Esophagus (tissue), 2 donors: Measurements from ENCODE around the gene CKAP5. TPM values are rescaled to one million over a fixed set of nuclear protein-coding genes. Genes with fewer than 3 reads are reported as not detected.

Source experiments
- H3K27ac ChIP-seq, 2 donors: one replicate each; pipeline ENCODE4 v1.5.1; 2013; ENCODE audit warnings: low read depth in 2 of 2, mild to moderate bottlenecking in 2 of 2, inconsistent platforms in 1 of 2, low read length in 1 of 2, moderate library complexity in 1 of 2
- H3K27me3 ChIP-seq, 2 donors: one replicate each; pipeline ENCODE4 v1.6.1; 2013; ENCODE audit warnings: low read length in 2 of 2, control low read depth in 1 of 2, mild to moderate bottlenecking in 1 of 2; ENCODE audit not compliant: insufficient read depth in 2 of 2, control insufficient read depth in 1 of 2
- H3K36me3 ChIP-seq, 2 donors: one replicate each; pipeline ENCODE4 v1.6.1; 2013; ENCODE audit warnings: low read length in 1 of 2; ENCODE audit not compliant: control insufficient read depth in 2 of 2, insufficient read depth in 2 of 2
- H3K4me1 ChIP-seq, 2 donors: one replicate each; pipeline ENCODE4 v1.6.1; 2013; ENCODE audit warnings: low read length in 1 of 2; ENCODE audit not compliant: control insufficient read depth in 2 of 2, insufficient read depth in 2 of 2
- H3K4me3 ChIP-seq, 2 donors: one replicate each; pipeline ENCODE4 v1.5.1; 2013; ENCODE audit warnings: low read length in 2 of 2, mild to moderate bottlenecking in 2 of 2, low read depth in 1 of 2, moderate library complexity in 1 of 2
- H3K9me3 ChIP-seq, 2 donors: one replicate each; pipeline ENCODE4 v1.6.1; 2013; ENCODE audit warnings: mild to moderate bottlenecking in 2 of 2, low read depth in 1 of 2, low read length in 1 of 2, moderate library complexity in 1 of 2; ENCODE audit not compliant: control insufficient read depth in 2 of 2, insufficient read depth in 1 of 2
- WGBS, 2 donors: extraction: QIAGEN DNeasy Blood & Tissue Kit; methylation state at CpG; one replicate each; pipeline ENCODE4 v1.1.7; 2013; 5-methylcytosine and 5-hydroxymethylcytosine counted together
- polyA plus RNA-seq, 2 donors: library from polyadenylated mRNA; stranded (reverse); fragments of 200-250 nt; gene quantifications; one replicate each; pipeline ENCODE4 v1.2.3, GENCODE V29; 2013
- donor health status: healthy with polysubstance abuse.
- donor health status: Bipolar disorder and iron deficiency.

The CKAP5 gene
- polyA plus RNA-seq, 2 donors, result 5.0 to 13.4 TPM

- Histone ChIP-seq H3K4me1 (no peaks in the 10 kb centered on the region), H3K27ac (no peak overlapping the region), H3K36me3 (peaks cover 14 to 21% of the 10 kb centered on the region in 2 donors), H3K27me3 (no peaks in the 10 kb centered on the region), H3K4me3 (no peak overlapping the region), H3K9me3 (no peaks in the 10 kb centered on the region)
- 97% methylated on average over 6 of the region's 6 CpGs for WGBS, 2 donors
Measured at GRCh38 chr11:46760429-46761128, 85.5 kb downstream of the CKAP5 start.

- no peaks in the 10 kb centered on the region for H3K9me3 ChIP-seq
- H3K27me3 ChIP-seq, result no peaks in the 10 kb centered on the region
- H3K27ac ChIP-seq, result no peak overlapping the region
- 95 to 96% methylated on average over 6 of the region's 6 CpGs for WGBS, 2 donors
- no peak overlapping the region for H3K4me3 ChIP-seq
- H3K4me1 ChIP-seq, result no peaks in the 10 kb centered on the region
- peaks cover 20 to 24% of the 10 kb centered on the region in 2 donors for H3K36me3 ChIP-seq
Measured at GRCh38 chr11:46759196-46759595, 86.9 kb downstream of the CKAP5 start.

GRCh38 chr11:46755962-46756361 is 90.1 kb downstream of the CKAP5 start:
- Histone ChIP-seq H3K27ac (no peak overlapping the region), H3K27me3 (no peaks in the 10 kb centered on the region), H3K4me1 (no peaks in the 10 kb centered on the region), H3K9me3 (no peaks in the 10 kb centered on the region), H3K36me3 (peaks cover 18 to 20% of the 10 kb centered on the region in 2 donors), H3K4me3 (no peak overlapping the region)

GRCh38 chr11:46747150-46747549 is 98.9 kb downstream of the CKAP5 start:
- H3K36me3 ChIP-seq, result peaks cover 18 to 29% of the 10 kb centered on the region in 2 donors
- 84 to 88% methylated on average over 6 of the region's 6 CpGs for WGBS, 2 donors

GRCh38 chr11:46745995-46746394 is 100.1 kb downstream of the CKAP5 start:
- Histone ChIP-seq H3K27ac (no peak overlapping the region), H3K9me3 (no peaks in the 10 kb centered on the region), H3K4me3 (no peak overlapping the region), H3K27me3 (no peaks in the 10 kb centered on the region), H3K36me3 (peaks cover 19 to 26% of the 10 kb centered on the region in 2 donors), H3K4me1 (no peaks in the 10 kb centered on the region)
- WGBS, 2 donors, result 87 to 92% methylated on average over 3 of the region's 3 CpGs

More at GRCh38 chr11:46747150-46747549, 98.9 kb downstream of the CKAP5 start:
- no peaks in the 10 kb centered on the region for H3K4me1 ChIP-seq
- H3K27ac ChIP-seq, result no peak overlapping the region
- no peaks in the 10 kb centered on the region for H3K9me3 ChIP-seq
- no peak overlapping the region for H3K4me3 ChIP-seq
- H3K27me3 ChIP-seq, result no peaks in the 10 kb centered on the region

GRCh38 chr11:46745328-46745727 is 100.8 kb downstream of the CKAP5 start:
- 80 to 100% methylated on average over 1 of the region's 1 CpG for WGBS, 2 donors
- Histone ChIP-seq H3K4me1 (no peaks in the 10 kb centered on the region), H3K4me3 (no peak overlapping the region), H3K27me3 (no peaks in the 10 kb centered on the region), H3K9me3 (no peaks in the 10 kb centered on the region), H3K36me3 (peaks cover 17 to 22% of the 10 kb centered on the region in 2 donors), H3K27ac (no peak overlapping the region)

GRCh38 chr11:46743693-46744339 is 102.3 kb downstream of the CKAP5 start:
- WGBS, 2 donors, result 80 to 84% methylated on average over 10 of the region's 10 CpGs
- H3K27me3 ChIP-seq, result no peaks in the 10 kb centered on the region
- no peak overlapping the region for H3K4me3 ChIP-seq
- H3K27ac ChIP-seq, result no peak overlapping the region
- no peaks in the 10 kb centered on the region for H3K4me1 ChIP-seq
- H3K9me3 ChIP-seq, result no peaks in the 10 kb centered on the region
- H3K36me3 ChIP-seq, result peaks cover 14 to 16% of the 10 kb centered on the region in 2 donors

GRCh38 chr11:46743043-46743442 is 103.0 kb downstream of the CKAP5 start:
- H3K27ac ChIP-seq, result no peak overlapping the region
- H3K9me3 ChIP-seq, result no peaks in the 10 kb centered on the region
- no peaks in the 10 kb centered on the region for H3K27me3 ChIP-seq
- no peaks in the 10 kb centered on the region for H3K4me1 ChIP-seq
- no peak overlapping the region for H3K4me3 ChIP-seq
- peaks cover 13 to 16% of the 10 kb centered on the region in 2 donors for H3K36me3 ChIP-seq
- 84 to 92% methylated on average over 2 of the region's 2 CpGs for WGBS, 2 donors

GRCh38 chr11:46741600-46742484 is 104.2 kb downstream of the CKAP5 start:
- H3K27me3 ChIP-seq, result no peaks in the 10 kb centered on the region
- no peaks in the 10 kb centered on the region for H3K4me1 ChIP-seq
- peaks cover 11 to 16% of the 10 kb centered on the region in 2 donors for H3K36me3 ChIP-seq
- H3K4me3 ChIP-seq, result no peak overlapping the region
- no peaks in the 10 kb centered on the region for H3K9me3 ChIP-seq
- no peak overlapping the region for H3K27ac ChIP-seq
- WGBS, 2 donors, result 53 to 68% methylated on average over 12 of the region's 12 CpGs
